BJ (cell line): Measurements from ENCODE around the gene ZNF578. TPM values are rescaled to one million over a fixed set of nuclear protein-coding genes. Genes with fewer than 3 reads are reported as not detected.
"Not testable (repeated sequence)": the region's sequence is repeated elsewhere in the genome, so short reads cannot be mapped to it uniquely, and the experiment has no call there.

Experiments used
- CTCF ChIA-PET: fragments of 350-600 bp; formaldehyde crosslinking; extraction: SDS; loops from one replicate; lab custom pipeline; 2021; ENCODE audit warnings: antibody characterized with exemption, inconsistent platforms; lab: Yijun Ruan, JAX
- POLR2A ChIA-PET: fragments of 300-600 bp; sonication (Branson Sonifier 250); formaldehyde crosslinking; extraction: SDS; loops from one replicate; lab custom pipeline; 2021; ENCODE audit warnings: antibody characterized with exemption; lab: Charles Lee
- DNase-seq: peaks from one replicate; pipeline ENCODE4 v3.0.0-alpha.2; 2011; ENCODE audit warnings: low read depth
- H3K27me3 ChIP-seq: 2 replicates; pipeline ENCODE4 v1.6.0; 2011; ENCODE audit warnings: low read length; ENCODE audit not compliant: control insufficient read depth, insufficient read depth
- H3K36me3 ChIP-seq: 2 replicates; pipeline ENCODE4 v1.5.1; 2011; ENCODE audit warnings: low read length; ENCODE audit not compliant: control insufficient read depth, insufficient read depth
- H3K4me3 ChIP-seq: 2 replicates; pipeline ENCODE4 v1.5.1; 2011; ENCODE audit warnings: low read depth, mild to moderate bottlenecking, control low read depth, low read length
- CTCF ChIP-seq: IDR thresholded peaks from 2 replicates; pipeline ENCODE4 v1.5.1; 2011; ENCODE audit warnings: low read depth, mild to moderate bottlenecking, control low read depth, inconsistent platforms, low read length, moderate library complexity; ENCODE audit not compliant: insufficient read depth
- polyA plus RNA-seq: library from polyadenylated mRNA; depleted of rRNA; stranded (reverse); fragments of >200 nt; gene quantifications from 2 replicates; pipeline ENCODE4 v1.2.3, GENCODE V29; 2011

The ZNF578 gene
- polyA plus RNA-seq, 1 experiment = 0.82 TPM

DNA sequence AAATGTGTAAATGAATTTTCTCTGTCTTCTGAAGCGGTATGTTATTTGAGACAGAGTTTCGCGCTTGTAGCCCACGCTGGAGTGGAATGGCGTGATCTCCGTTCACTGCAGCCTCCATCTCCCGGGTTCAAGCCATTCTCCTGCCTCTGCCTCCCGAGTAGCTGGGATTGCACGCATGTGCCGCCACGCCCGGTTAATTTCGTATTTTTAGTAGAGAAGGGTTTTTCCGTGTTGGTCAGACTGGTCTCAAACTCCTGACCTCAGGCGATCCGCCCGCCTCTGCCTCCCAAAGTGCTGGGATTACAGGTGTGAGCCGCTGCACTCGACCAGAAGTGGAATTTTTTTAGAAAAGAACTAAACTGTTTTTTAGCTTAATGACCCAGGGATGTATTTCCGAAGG is 70.7 kb downstream of the ZNF578 start:
- Histone ChIP-seq H3K36me3 (no peaks in the 10 kb centered on the region), H3K4me3 (no peak overlapping the region), H3K27me3 (no peaks in the 10 kb centered on the region)
- TF ChIP-seq CTCF = no peak
- ChIA-PET POLR2A (no interaction called here), CTCF (no interaction called here)
- no peak for DNase-seq

- TF ChIP-seq CTCF = peak; percentile 75
- H3K27me3 ChIP-seq = no peaks in the 10 kb centered on the region
- DNase-seq = peak; percentile 52
- ChIA-PET POLR2A (no interaction called here), CTCF (interaction anchor here (0.6 to 0.7 kb wide), 2 partner anchors 13 to 39 kb away, joined by 3 read pairs; no protein-coding TSS in a partner anchor)
- H3K36me3 ChIP-seq = no peaks in the 10 kb centered on the region
- H3K4me3 ChIP-seq = peak within 1 kb of the TSS; percentile 58
Observed at GRCh38 chr19:52527134-52527955, 74.0 kb downstream of the ZNF578 start, which contains the start of gene ZNF808. TSS of gene ZNF808 (plus strand) at chr19:52527668. CDS start at chr19:52543285, 15,617 bp downstream.

DNA sequence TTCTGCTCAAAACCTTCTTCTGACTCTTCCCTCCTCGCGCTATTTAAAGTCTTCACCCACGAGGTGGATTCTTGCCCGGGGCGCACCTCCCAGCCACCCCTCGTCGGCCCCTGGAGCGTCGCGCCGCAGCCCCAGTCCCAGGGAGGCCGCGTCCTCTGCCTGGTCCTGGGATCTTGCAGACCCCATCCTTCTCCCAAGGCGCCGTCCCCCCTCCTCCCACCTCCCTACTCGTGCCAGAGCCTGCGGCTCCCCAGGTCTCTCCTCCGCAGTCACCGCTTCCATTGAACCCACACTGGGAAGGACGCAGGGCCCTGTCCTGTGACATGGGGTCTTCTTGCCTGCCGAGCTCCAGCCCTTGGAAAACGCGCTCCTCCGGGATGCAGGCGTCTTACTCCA is 74.6 kb downstream of the ZNF578 start:
- DNase-seq = no peak
- TF ChIP-seq CTCF = no peak
- peak overlapping the region; percentile 58 for H3K4me3 ChIP-seq
- CTCF ChIA-PET = no interaction called here
- H3K36me3 ChIP-seq = no peaks in the 10 kb centered on the region
- H3K27me3 ChIP-seq = no peaks in the 10 kb centered on the region
- POLR2A ChIA-PET = no interaction called here

GRCh38 chr19:52532480-52532879 is 79.1 kb downstream of the ZNF578 start:
- TF ChIP-seq CTCF = no peak
- ChIA-PET CTCF (no interaction called here), POLR2A (no interaction called here)
- Histone ChIP-seq H3K27me3 (no peaks in the 10 kb centered on the region), H3K4me3 (no peak overlapping the region), H3K36me3 (0 out of 2 replicates have a peak, but pooled peaks cover 2% of the 10 kb centered on the region)
- DNase-seq = no peak

DNA sequence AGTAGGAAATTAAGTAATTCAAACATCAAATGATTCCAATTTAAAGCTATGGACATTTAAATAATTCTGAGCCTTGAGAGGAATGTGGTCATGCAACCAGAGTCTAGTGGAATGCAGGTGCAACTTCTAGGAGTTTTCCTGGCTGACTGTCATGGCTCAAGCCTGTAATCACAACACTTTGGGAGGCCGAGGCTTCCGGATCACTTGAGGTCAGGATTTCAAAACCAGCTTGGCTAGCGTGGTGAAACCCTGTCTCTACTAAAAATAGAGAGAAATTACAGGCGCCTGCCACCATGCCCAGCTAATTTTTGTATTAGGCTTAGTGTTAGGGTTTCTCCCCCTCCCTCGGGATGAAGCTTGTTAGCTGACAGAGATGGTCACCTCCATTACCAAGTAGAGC is 80.5 kb downstream of the ZNF578 start:
- no peak for TF ChIP-seq CTCF
- Histone ChIP-seq H3K4me3 (no peak overlapping the region), H3K36me3 (0 out of 2 replicates have a peak, but pooled peaks cover 2% of the 10 kb centered on the region), H3K27me3 (no peaks in the 10 kb centered on the region)
- no peak for DNase-seq
- ChIA-PET POLR2A (no interaction called here), CTCF (no interaction called here)

DNA sequence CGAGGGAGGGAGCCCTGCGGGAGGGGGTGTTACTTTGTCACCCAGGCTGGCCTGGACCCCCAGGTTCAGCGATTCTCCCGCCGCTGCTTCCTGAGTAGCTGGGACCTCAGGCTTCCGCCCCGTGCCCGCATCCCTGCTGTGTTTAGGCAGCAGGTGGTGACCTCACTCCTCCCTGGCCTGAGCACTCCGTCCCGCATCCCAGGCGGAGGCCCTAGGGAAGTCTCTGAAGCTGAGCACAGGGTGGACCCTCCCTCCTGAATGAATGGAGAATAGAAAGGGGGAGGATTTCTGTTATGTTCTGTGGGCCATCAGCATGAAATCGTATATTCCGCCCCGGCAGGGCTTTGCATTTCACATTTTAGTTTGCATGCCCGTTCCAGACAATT is 82.0 kb downstream of the ZNF578 start:
- H3K27me3 ChIP-seq, DNase-seq, CTCF ChIA-PET, POLR2A ChIA-PET, H3K36me3 ChIP-seq: not testable (repeated sequence)
- peak overlapping the region; percentile 56 for H3K4me3 ChIP-seq
